ENCODE results near the gene DDX25.
A peak's percentile ranks its signal among the peaks of the same experiment; 100 is the strongest.

DDX25 gene

DNA sequence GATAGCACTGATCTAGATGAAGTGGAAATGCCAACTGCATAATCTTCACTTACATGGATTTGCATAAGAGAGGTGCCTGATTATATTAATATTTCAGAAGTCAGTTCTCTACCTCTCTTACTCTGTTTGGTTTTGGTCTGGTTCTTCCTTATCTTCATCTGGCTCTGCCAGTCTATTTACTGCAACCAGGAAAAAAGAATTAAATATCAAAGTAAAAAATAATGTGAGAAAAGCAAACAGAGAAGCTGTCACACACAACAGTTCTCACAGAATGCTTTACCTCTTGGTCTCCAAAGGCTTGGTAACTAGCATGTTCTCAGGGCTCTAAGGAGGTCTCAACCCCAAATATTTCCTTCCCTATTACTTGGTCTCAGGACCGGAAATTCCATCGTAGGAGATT is 48.3 kb downstream of the DDX25 start:
- DNase-seq, result no peak

DNA sequence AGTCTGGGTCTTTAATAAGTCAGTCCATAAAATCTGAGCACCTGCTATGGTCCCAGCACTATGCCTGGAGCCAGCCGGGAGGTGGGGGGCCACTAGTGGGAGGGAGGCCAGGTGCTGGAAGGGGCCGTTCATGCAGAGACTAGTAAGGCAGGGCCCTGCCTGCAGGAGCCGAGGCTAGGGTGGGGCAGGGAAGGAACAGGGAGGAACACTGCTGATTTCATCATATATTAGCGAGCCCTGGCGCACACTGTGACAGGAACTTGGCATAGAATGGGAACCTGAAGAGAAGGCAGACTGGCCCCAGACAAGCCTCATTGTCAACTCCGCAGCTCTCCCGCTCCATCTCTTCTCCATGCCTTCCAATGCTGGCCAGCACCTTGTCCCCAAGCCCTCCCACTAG is 48.7 kb downstream of the DDX25 start:
- peak; percentile 65 for DNase-seq

DNA sequence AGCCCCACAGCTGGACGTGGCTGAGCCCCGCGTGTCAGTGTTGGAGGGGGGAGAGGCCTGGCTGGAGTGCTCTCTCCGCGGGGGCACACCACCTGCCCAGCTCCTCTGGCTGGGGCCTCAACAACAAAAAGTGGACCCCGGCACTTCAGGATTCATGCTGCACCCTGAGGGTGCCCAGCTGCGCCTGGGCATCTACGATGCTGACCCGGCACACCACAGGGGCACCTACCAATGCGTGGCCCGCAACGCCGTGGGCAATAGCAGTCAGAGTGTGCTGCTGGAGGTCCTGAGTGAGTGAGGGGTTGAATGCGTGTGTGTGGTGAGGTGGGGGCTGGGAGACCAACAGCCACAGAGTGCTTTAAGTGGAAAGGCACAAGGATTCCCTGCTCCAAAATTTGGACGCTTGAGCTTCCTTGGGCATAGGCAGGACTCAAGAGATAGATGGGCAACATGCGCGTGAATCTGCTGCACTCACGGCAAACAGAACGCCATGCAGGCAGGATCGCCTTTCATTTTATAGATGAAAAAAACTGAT is 49.2 kb downstream of the DDX25 start:
- DNase-seq, result no peak

DNA sequence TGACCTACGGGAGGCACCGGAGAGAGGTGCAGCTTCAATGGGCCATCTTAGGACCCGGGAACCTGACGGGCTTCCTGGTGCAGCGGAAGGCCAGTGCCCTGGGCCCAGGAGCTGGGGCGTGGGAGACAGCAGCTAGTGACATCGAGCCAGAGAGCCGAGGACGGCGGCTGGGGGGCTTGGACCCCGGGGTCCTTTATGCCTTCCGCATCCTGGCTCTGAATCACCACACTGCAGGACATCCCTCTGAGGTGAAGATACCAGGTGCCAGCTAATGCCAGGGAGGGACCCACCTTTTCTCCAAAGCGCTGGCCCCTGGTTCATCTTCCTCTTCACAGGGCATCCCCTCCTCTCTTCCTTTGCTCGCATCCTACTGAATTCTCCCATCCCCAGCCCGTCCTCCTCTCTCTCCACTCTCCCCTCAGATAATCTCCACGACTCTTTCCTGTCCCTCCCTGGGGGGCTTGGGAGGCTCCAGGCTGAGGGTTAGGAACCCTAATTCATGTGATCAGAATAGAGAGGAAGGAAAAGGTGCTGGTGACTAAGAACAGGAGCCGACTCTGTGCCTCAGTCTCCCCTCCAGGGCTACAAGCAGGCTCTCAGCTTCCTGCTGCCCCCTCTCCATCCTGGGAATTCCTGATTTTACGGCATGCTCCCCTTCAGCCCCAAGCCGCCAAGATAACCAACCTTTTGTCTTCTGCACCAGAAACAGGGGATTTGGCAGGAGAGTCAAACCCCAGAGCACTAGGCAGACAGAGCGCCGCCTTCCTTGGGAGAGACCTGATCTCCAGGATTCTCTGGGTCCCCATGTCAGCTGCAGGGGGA is 50.0 kb downstream of the DDX25 start:
- DNase-seq, result no peak

DNA sequence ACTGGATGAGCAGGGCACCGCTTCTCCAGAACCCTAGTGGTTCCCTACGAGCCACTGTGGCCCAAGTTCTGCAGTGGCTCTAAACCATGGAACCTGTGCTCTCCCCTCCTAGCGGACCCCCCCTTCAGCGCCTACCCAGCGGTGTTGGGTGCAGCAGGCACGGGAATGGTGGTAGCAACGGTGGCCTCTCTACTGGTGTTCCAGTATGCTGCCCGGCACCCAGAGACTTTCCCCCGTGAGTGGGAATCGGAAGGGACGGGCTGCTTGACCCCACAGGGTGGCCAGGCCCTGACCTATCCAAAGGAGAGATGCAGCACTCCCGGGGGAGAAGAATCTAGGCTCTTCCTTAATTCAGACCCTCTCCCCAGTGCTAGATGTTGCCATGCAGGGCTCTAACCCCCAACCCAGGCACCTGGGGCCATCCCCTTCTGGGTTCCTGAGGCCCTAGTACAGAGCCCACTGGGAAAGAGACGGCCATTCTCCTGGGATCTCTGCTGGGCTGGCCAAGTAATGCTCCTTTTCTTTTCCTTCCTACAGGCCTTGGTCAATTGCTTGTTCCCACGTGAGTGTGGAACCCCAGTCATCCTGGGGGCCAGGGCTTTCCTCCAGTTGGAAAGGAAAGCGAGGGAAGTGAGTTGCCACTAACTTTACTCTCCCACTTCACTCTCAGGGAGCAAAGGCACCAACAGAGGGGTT is 50.8 kb downstream of the DDX25 start:
- no peak for DNase-seq

DNA sequence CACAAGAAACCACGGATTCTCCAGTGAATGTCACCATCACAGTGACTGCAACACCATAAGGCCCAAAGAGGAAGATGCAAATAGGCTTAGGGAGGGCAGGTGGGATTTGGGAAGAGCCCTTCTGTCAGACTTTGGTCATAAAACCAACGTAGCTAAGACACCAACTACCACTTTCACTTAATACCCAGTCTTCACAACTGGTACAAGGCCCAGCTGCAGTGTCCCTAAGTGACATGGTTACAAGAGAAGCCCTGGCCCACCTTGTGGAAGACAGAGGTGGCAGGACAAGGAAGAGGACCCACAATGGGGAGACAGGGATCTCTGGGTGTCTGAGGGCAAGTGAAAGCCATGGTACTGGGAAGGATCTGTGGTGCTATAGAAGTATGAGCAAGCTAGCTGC is 51.5 kb downstream of the DDX25 start:
- DNase-seq, result no peak

DNA sequence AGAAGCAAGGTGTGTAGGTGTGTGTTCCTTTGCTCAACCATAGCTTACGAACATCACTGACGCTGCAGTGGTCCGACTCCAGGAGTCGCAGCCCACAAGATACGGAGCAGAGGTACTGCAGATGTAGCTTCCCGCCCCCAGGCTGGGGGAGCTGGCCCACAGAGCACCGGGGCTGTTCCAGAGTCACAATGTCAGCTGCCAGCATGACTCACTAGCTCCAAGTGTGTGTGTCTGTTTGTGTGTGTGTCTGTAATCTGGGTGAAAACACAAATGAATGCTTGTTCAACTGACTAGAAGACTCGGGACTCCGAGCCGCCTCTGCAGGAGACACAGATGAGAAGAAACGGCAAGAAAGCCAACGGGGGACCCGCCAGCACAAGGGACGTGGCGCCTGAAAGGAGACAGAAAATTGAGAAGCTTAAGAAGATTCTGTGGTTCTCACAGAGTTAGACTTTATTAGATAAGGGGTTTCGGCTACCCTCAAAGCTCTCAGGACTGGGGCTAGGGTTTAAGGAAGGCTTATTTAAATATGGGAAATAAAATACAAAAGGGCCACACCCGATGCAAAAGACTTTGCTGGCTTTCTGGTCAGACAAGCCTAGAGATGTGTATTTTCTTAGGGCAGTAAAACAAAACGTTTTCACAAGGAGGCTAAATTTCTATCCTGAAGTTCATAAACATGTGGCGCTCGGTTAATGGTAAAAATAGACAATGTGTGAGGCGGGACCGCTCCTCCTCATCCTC is 52.3 kb downstream of the DDX25 start:
- no peak for DNase-seq

DNA sequence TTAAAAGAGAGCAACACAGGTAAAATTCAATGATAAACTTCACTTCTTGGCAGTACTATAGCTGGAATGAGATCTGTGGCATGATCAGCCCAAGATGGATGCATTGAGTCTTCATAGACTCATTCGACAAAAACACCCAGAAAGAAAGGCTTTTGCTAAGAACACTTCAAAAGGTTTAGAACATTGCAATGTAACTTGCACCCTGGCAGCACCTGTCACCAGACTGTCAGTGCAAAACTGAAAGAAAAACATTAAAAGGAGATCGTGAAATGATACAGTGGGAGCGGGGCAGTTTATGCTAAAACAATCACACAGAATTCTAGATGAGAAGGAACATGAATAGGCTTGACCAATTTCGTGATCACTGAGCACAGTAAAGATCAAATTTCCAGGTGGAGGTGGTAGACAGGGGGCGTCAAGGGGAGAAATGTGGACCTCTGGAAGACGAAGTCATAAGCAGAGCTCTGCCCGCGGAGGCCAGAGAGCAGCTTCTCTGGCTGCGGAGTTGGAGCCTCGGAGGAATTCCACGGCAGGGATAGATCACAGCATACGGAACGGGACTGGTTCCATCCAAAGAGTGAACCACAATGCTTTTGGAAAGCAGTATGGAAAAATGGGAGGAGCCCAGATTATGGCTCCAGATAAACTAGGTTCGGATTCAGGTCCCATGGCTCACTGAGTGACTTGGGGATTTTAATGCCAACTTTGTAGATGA is 53.5 kb downstream of the DDX25 start:
- DNase-seq, result no peak

DNA sequence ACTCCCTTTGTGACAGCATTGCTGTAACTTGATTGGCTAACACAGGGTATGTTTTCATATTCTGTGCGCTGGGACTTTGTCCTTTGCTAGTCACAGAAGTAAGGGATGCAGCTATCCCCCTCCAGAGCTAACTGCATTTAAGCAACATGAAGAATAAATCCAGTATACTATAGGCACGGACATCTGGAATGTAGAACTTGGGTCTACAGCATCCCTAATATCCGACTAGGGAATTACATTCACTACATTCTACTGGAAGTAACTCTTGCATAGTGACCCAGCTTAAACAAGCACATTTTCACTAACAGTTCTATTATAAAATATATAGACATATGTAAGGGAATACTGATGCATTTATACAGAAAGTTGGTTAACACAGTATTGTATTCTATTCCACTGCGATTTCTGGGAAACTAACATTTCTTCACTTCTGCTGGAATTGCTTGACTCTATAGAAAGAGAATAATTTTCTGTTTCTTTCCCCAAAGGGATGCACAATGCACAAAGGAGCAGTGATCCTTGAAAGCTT is 54.6 kb downstream of the DDX25 start:
- no peak for DNase-seq

DNA sequence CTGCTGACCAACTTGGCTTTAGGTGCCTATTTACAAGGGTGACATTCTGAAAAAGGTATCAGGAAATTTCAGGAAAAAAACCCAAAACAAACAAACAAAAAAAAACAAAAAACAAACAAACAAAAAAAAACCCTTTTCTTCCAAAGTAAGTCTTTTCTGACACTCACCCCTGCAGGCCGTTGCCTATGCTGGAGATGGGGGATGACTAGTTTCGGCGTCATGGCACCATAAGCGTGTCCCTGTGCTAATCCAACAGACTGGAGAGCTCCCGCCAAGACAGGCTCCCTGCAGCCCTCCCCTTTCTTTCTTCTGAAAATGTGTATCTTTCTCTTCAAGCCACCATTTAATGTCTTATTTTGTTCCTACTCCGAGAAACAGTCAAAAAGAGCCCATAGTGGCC is 55.2 kb downstream of the DDX25 start:
- DNase-seq, result no peak

DNA sequence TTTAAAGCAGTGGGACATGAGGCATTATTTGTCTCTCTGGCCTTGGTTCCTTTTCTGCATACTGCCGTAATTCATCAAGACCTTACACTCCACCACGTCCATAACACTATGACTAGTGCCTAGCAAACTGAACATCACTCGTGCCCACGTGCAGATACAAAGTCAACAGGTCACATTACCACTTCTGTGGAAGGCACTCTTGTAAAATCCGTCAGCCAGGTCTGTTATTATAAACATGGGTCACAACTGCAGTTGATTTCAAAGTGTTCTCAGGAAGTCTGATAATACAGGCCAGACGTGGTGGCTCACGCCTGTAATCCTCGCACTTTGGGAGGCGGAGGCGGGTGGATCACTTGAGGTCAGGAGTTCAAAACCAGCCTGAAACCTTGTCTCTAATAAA is 55.6 kb downstream of the DDX25 start:
- DNase-seq, result no peak

DNA sequence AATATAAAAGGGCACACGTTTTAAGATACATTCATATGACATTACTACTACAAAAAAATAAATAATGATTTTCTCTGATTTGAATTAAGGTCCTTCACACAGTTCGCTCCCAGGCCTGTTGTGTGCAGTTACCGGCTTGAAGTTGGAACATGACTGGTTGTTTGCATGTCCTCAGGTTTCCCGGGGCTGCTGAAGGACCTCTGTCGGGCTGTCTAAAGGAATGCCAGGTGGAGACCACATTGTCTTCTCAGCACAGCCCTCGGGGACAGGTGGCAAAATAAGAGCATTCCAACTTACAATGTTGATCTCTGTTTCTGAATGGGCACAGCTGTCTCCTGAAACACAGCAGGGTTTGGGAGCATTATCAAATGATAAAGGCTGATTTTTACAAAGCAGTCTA is 56.5 kb downstream of the DDX25 start:
- no peak for DNase-seq

DNA sequence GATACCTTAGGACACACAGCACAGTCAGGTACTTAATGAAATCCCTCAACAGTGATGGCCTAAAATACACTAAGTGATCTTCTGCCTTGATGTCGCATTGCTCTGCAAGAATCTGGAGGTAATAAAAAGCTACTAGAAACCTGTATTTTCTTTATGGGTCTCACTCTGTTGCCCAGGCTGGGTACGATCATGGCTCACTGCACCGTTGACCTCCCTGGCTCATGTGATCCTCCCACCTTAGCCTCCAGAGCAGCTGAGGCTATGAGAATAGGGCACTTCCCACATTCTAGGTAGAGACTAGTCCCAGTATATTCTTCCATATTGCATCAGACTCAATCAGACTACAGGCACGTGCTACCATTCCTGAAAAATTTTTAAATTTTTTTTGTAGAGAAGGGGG is 63.2 kb downstream of the DDX25 start:
- no peak for DNase-seq

DNA sequence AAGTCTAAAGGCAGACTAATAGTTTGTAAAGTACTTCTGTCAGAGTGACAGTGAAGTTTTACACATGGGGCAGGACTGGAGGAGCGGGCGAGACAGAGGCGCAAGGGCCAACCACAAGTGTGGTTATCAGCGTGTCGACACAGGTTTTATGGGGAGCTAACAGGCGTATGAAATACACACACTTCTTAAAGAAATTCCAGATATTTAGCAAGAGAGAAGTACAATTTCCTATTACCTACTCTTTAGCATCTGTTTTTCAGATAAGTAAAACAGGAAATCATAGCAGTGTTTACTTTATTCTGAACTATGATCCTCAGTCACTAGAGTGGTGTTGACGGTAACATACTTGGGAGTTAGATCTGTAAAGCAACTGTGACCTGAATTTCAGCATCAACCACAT is 64.0 kb downstream of the DDX25 start:
- DNase-seq, result no peak

DNA sequence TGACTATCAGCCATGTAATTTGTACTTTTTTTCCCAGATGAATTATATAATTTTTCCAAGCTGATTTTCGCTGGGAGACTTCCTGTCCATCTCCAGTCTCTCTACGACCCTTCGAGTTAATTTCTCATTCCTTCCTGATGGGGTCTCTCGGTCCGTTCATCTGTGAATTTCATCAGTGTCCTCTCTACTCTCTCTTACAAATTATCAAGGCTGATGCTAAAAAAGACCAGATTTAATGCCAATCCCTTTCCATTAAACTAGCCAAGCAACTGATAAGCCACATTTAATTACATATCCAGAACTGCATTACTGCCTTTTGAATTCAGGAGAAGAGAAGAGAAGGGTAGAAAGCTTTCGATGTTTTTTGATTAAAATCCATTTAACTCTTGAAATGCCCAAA is 67.3 kb downstream of the DDX25 start:
- no peak for DNase-seq

DNA sequence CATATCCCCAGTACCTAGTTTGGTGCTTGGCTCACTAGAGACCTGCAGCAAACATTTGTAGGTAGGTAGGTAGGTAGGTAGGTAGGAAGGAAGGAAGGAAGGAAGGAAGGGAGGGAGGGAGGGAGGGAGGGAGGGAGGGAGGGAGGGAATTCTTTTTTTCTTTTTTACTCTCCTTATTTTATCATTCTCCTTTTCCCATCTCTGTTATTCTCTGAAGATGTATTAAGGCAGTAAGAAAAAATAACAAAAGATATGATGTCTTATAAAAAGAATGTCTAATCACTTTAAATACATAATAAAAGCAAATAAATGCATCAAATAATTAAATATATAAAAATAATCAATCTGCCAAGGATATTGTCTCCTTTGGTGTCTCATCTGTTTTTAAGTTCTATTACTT is 70.0 kb downstream of the DDX25 start:
- DNase-seq, result no peak

DNA sequence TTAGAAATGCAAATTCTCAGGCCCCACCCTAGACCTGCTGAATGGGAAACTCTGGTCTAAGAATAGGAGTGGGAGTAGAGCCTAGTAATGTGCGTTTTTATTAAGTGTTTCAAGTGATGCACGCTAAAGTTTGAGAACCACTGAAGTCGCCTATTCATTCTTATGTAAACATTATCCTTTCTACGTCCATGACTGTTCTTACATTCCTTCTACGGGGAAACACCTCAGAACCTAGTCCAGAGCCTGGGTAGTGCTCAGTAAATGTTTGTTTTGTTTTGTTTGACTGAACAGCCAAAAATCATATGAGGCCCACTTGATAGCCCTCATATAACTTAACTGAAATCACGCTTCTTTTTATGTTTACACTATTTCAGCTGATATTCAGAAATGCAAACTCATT is 71.3 kb downstream of the DDX25 start:
- no peak for DNase-seq

DNA sequence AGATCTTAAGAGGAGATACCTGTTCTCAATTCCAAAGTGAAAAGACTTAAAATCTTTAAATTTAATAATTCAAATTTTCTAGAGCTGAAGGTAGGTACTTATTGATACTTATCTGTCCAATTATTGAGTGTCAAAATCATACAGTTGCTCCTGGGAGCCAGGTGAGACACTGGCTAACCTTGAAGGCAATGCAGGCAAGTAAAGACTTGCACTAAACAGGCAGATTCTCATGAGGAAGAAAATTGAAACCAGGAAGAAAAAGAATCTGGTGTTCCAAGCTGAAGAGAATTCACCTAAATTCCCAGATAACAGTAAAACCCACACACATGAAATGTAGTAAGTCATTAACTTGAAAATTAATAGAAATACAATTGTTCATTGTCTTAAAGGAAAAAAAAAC is 71.8 kb downstream of the DDX25 start:
- no peak for DNase-seq

DNA sequence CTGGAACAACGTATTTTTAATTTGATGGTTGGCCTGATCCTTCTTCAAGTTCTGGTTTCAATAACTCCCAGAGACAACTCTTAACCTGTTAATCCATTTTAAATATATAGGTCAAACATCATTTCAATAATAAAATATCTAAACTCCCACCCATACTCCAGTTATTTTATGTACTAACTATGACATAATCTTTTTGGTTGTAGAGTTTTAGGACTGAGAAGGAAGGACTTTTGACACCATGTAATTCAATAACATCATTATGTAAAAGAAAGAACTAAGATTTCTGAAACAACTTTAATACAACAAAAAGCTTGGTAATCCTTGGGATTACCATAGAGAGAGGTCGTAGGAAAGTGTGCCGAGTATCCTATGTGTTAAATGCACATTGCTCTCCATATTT is 73.0 kb downstream of the DDX25 start:
- no peak for DNase-seq

DNA sequence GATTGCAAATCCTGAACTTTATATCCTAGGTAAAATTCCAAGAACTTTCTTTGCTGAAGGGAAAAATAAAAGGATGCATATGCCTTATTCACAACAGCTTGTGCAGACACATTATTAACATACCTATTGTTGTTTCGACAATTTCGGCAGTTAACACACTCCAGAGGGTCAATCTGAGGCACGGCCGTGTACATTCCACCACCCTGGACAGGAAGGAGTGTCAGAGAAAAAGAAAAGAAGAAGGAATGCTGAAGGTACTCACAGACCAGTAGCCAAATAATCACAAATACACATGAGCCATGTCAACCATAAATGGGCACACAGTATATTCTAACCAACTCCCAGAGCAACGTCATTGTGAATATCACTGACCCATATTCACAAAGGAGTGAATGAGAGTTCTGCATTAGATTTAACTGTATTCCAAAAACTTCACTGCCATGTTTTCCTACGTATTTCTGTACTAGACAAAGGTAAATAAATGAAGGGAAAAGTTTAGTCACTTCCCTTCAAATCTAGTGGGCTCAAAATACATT is 73.9 kb downstream of the DDX25 start:
- no peak for DNase-seq
